Measurements from ENCODE around the gene ABCB1. TPM values are rescaled to one million over a fixed set of nuclear protein-coding genes. Genes with fewer than 3 reads are reported as not detected.

The ABCB1 gene
- total and polyA plus RNA-seq, 10 of the 15 experiments (the other 5 are each of a cell fraction or from before 2014, with no cell fraction given) = 0.40 to 13.9 (median 1.9) TPM

- Histone ChIP-seq H2AFZ (ENCODE audit: control insufficient read depth, low read depth, low read length) (peak overlapping the region; percentile 11; the same call in 1 of the 2 replicates), H4K20me1 (ENCODE audit: control insufficient read depth, insufficient read depth) (no peaks in the 10 kb centered on the region), H3K9me3 (replicated peaks; ENCODE audit: control insufficient read depth, insufficient read depth, low read length) (no peaks in the 10 kb centered on the region), H3K27ac (ENCODE audit: control insufficient read depth, insufficient read depth) (no peak overlapping the region), H3K4me3 (no peak overlapping the region), H3K9ac (ENCODE audit: control insufficient read depth, insufficient read depth, low read length) (no peak overlapping the region), H3K27me3 (replicated peaks in 1 of 2; ENCODE audit: control insufficient read depth in 2 of 2, insufficient read depth in 2 of 2, low read length in 1 of 2) (no peaks in the 10 kb centered on the region), H3K79me2 (ENCODE audit: control insufficient read depth, insufficient read depth, low read length) (no peaks in the 10 kb centered on the region), H3K4me2 (ENCODE audit: control insufficient read depth, insufficient read depth) (no peak overlapping the region; the same call in 1 of the 2 replicates), H3K36me3 (ENCODE audit: control insufficient read depth in 2 of 2, insufficient read depth in 2 of 2, low read length in 1 of 2) (no peaks in the 10 kb centered on the region), H3K4me1 (ENCODE audit: control insufficient read depth, insufficient read depth, low read length) (no peaks in the 10 kb centered on the region)
- intact Hi-C loops (cut with micrococcal nuclease; ENCODE audit: unreplicated experiment) (no loop called here), in situ Hi-C loops (cut with MboI) (no loop called here)
- no TSS peak for BruUV-seq (replicated peaks)
- WGBS (ENCODE audit: insufficient coverage, insufficient replicate concordance, low lambda C conversion rate, missing lambda C conversion rate) = 41% methylated on average over 1 of the region's 1 CpG
- ChIA-PET POLR2A (interaction anchor here (0.9 to 1.5 kb wide), 2 partner anchors 20 to 57 kb away, joined by 3 read pairs; partner anchors contain the start of gene ABCB1), CTCF (interaction anchor here (0.5 to 1.8 kb wide), 3 partner anchors 20 to 110 kb away, joined by 3 to 9 read pairs (median 4); no protein-coding TSS in a partner anchor), SMC1A (ENCODE audit: uncharacterized antibody, unreplicated experiment) (interaction anchor here (0.8 to 2.5 kb wide), 8 partner anchors 11 to 547 kb away, joined by 3 to 11 read pairs (median 4); partner anchors contain the start of gene ABCB1), RAD21 (ENCODE audit: unreplicated experiment) (interaction anchor here (2.5 kb wide), 1 partner anchor 57 kb away, joined by 8 read pairs; the partner anchor contains the start of gene ABCB1)
- DNase-seq (ENCODE audit: low read depth, low spot score) = no peak
- ATAC-seq = peak; percentile 71
- no peak for TF ChIP-seq MLLT1 (IDR thresholded peaks at IDR 0.05)
- TF ChIP-seq STAT3 (IDR thresholded peaks at IDR 0.05; ENCODE audit: low read depth, low read length) = no peak
- TF ChIP-seq KLF5 (IDR thresholded peaks at IDR 0.05; ENCODE audit: partially characterized antibody) = no peak
- 0 out of 2 replicates have a peak, but pooled peaks have one; percentile 14 for TF ChIP-seq SPI1 (IDR thresholded peaks at IDR 0.05; ENCODE audit: borderline replicate concordance, insufficient read depth, low read depth, low read length)
- peak; percentile 74 for FAIRE-seq
These were observed 57.1 kb downstream of the ABCB1 start for GRCh38 chr7:87543623-87544022.

GRCh38 chr7:87541648-87542047 is 59.0 kb downstream of the ABCB1 start:
- 0% methylated on average over 1 of the region's 1 CpG for whole genome bisulfite sequencing (ENCODE audit: insufficient coverage, insufficient replicate concordance, low lambda C conversion rate, missing lambda C conversion rate)
- TF ChIP-seq HDGF (IDR thresholded peaks at IDR 0.05) (no peak), IKZF1 (conservative IDR thresholded peaks at IDR 0.05) (peak; percentile 31; the same call in 1 of the 2 replicates), RUNX3 (IDR thresholded peaks at IDR 0.05; ENCODE audit: low read length) (peak; percentile 76)
- ChIA-PET RAD21 (ENCODE audit: unreplicated experiment) (no interaction called here), CTCF (no interaction called here), POLR2A (no interaction called here), SMC1A (ENCODE audit: uncharacterized antibody, unreplicated experiment) (interaction anchor here (1.2 kb wide), 1 partner anchor 13 kb away, joined by 3 read pairs; no protein-coding TSS in a partner anchor)
- intact Hi-C loops (cut with micrococcal nuclease; ENCODE audit: unreplicated experiment) (no loop called here), in situ Hi-C loops (cut with MboI) (no loop called here)
- no peaks in the 10 kb centered on the region for H3K27me3 ChIP-seq (replicated peaks in 1 of 2; ENCODE audit: control insufficient read depth in 2 of 2, insufficient read depth in 2 of 2, low read length in 1 of 2)
- no peaks in the 10 kb centered on the region for H4K20me1 ChIP-seq (ENCODE audit: control insufficient read depth, insufficient read depth)
- no peaks in the 10 kb centered on the region for H3K4me1 ChIP-seq (ENCODE audit: control insufficient read depth, insufficient read depth, low read length)
- H3K79me2 ChIP-seq (ENCODE audit: control insufficient read depth, insufficient read depth, low read length) = no peaks in the 10 kb centered on the region
- no TSS peak for BruUV-seq (replicated peaks)
- no peak overlapping the region for H2AFZ ChIP-seq (ENCODE audit: control insufficient read depth, low read depth, low read length)
- H3K36me3 ChIP-seq (ENCODE audit: control insufficient read depth in 2 of 2, insufficient read depth in 2 of 2, low read length in 1 of 2) = no peaks in the 10 kb centered on the region
- no peak overlapping the region for H3K4me2 ChIP-seq (ENCODE audit: control insufficient read depth, insufficient read depth)
- DNase-seq (ENCODE audit: low read depth, low spot score) (no peak), FAIRE-seq (no peak), ATAC-seq (peak; percentile 50)
- H3K4me3 ChIP-seq = no peak overlapping the region
- no peak overlapping the region for H3K27ac ChIP-seq (ENCODE audit: control insufficient read depth, insufficient read depth)
- no peaks in the 10 kb centered on the region for H3K9me3 ChIP-seq (replicated peaks; ENCODE audit: control insufficient read depth, insufficient read depth, low read length)
- H3K9ac ChIP-seq (ENCODE audit: control insufficient read depth, insufficient read depth, low read length) = no peak overlapping the region

Measured in GM12878 (cell line).